HG03460 (cell line): ENCODE results near the gene LRRC26.

Source experiments
- ATAC-seq: cut with Tn5 transposase; IDR thresholded peaks from one replicate; pipeline ENCODE4 v1.9.1; 2021; ENCODE audit not compliant: unreplicated experiment

LRRC26 gene

GRCh38 chr9:137169896-137170358 lies at the start of gene LRRC26:
Gene LRRC26 (minus strand): TSS chr9:137170051. CDS start chr9:137169943, 108 bp downstream.
- no peak for ATAC-seq

- no peak for ATAC-seq
These were observed 49.0 kb upstream of the LRRC26 start for GRCh38 chr9:137218754-137219271.

GRCh38 chr9:137218212-137218753 lies 48.4 kb upstream of the LRRC26 start:
- ATAC-seq = no peak

GRCh38 chr9:137217276-137218211 lies 47.7 kb upstream of the LRRC26 start:
- no peak for ATAC-seq

- no peak for ATAC-seq
These were observed 46.5 kb upstream of the LRRC26 start for GRCh38 chr9:137216188-137216965.

- no peak for ATAC-seq
These were observed 45.5 kb upstream of the LRRC26 start for GRCh38 chr9:137215196-137215986.

- ATAC-seq = no peak
These were observed 44.8 kb upstream of the LRRC26 start for GRCh38 chr9:137214620-137215019.

GRCh38 chr9:137213160-137214060 lies 43.6 kb upstream of the LRRC26 start:
- no peak for ATAC-seq

- ATAC-seq = no peak
These were observed 42.7 kb upstream of the LRRC26 start for GRCh38 chr9:137212520-137212919.

GRCh38 chr9:137211532-137211931 lies 41.7 kb upstream of the LRRC26 start:
- no peak for ATAC-seq

GRCh38 chr9:137206602-137207001 lies 36.8 kb upstream of the LRRC26 start:
- ATAC-seq = no peak

- peak; percentile 39 for ATAC-seq
These were observed 35.5 kb upstream of the LRRC26 start, which contains the start of the genes NDOR1 and TMEM203 for GRCh38 chr9:137205126-137206069. Gene NDOR1 (plus strand): TSS chr9:137205700. CDS start chr9:137205778, 78 bp downstream. Gene TMEM203 (minus strand): TSS chr9:137205648. CDS start chr9:137205414, 234 bp downstream.

- ATAC-seq = no peak
These were observed 34.9 kb upstream of the LRRC26 start for GRCh38 chr9:137204731-137205125.

- ATAC-seq = no peak
These were observed 33.1 kb upstream of the LRRC26 start for GRCh38 chr9:137202966-137203365.

GRCh38 chr9:137201205-137201868 lies 31.5 kb upstream of the LRRC26 start:
- no peak for ATAC-seq

- ATAC-seq = peak; percentile 81
These were observed 30.7 kb upstream of the LRRC26 start, which contains the start of gene TPRN for GRCh38 chr9:137200311-137201204. Gene TPRN (minus strand): TSS chr9:137200741. CDS start chr9:137200711, 30 bp downstream.
